MM.1S (cell line): ENCODE data around the gene ZNF135.

Experiments used
- DNase-seq: peaks from one replicate; pipeline ENCODE4 v3.0.0-alpha.2; 2015
- H2AFZ ChIP-seq: fragments of 300-600 bp; sonication (generic); 2 replicates; pipeline ENCODE4 v1.6.0; 2016; ENCODE audit warnings: antibody characterized with exemption, low read length
- H3F3A ChIP-seq: fragments of 300-600 bp; sonication (generic); 2 replicates; pipeline ENCODE4 v1.6.1; 2016; ENCODE audit warnings: mild to moderate bottlenecking, antibody characterized with exemption, low read length, moderate library complexity, mixed read lengths; ENCODE audit not compliant: insufficient read depth
- H3K27ac ChIP-seq: fragments of 300-600 bp; sonication (generic); 2 replicates; pipeline ENCODE4 v1.5.1; 2016; ENCODE audit warnings: mild to moderate bottlenecking, low read length
- H3K27me3 ChIP-seq: fragments of 300-600 bp; sonication (generic); replicated peaks from 2 replicates; pipeline ENCODE4 v1.6.0; 2016; ENCODE audit warnings: low read length; ENCODE audit not compliant: insufficient read depth
- H3K36me3 ChIP-seq: fragments of 300-600 bp; sonication (generic); replicated peaks from 2 replicates; pipeline ENCODE4 v1.6.1; 2016; ENCODE audit warnings: mild to moderate bottlenecking, low read length, mixed read lengths; ENCODE audit not compliant: insufficient read depth
- H3K4me1 ChIP-seq: fragments of 300-600 bp; sonication (generic); 2 replicates; pipeline ENCODE4 v1.6.1; 2016; ENCODE audit warnings: low read length, mixed read lengths
- H3K4me2 ChIP-seq: fragments of 300-600 bp; sonication (generic); 2 replicates; pipeline ENCODE4 v1.6.0; 2016; ENCODE audit warnings: low read depth, low read length
- H3K4me3 ChIP-seq: fragments of 300-600 bp; sonication (generic); 2 replicates; pipeline ENCODE4 v1.5.1; 2016; ENCODE audit warnings: low read length, mixed read lengths
- H3K79me2 ChIP-seq: fragments of 300-600 bp; sonication (generic); 2 replicates; pipeline ENCODE4 v1.6.1; 2016; ENCODE audit warnings: mixed run types, low read length, mixed read lengths
- H3K9ac ChIP-seq: fragments of 300-600 bp; sonication (generic); 2 replicates; pipeline ENCODE4 v1.6.1; 2016; ENCODE audit warnings: low read length, mixed read lengths
- H3K9me2 ChIP-seq: fragments of 300-600 bp; sonication (generic); replicated peaks from 2 replicates; pipeline ENCODE4 v1.6.1; 2016; ENCODE audit warnings: mild to moderate bottlenecking, low read length, mixed read lengths; ENCODE audit not compliant: insufficient read depth
- H3K9me3 ChIP-seq: fragments of 300-600 bp; sonication (generic); replicated peaks from 2 replicates; pipeline ENCODE4 v1.6.1; 2016; ENCODE audit warnings: mild to moderate bottlenecking, low read length, mixed read lengths; ENCODE audit not compliant: insufficient read depth
- H4K20me1 ChIP-seq: fragments of 300-600 bp; sonication (generic); 2 replicates; pipeline ENCODE4 v1.6.1; 2016; ENCODE audit warnings: mild to moderate bottlenecking, low read length, moderate library complexity, mixed read lengths; ENCODE audit not compliant: insufficient read depth
- EZH2 ChIP-seq: fragments of 300-600 bp; sonication (generic); optimal IDR thresholded peaks from 2 replicates; pipeline ENCODE3; 2017; ENCODE audit warnings: low read depth, mild to moderate bottlenecking, antibody characterized with exemption, low read length, mixed read lengths
- EZH2phosphoT487 ChIP-seq: fragments of 300-600 bp; sonication (generic); IDR thresholded peaks from 2 replicates; pipeline ENCODE4 v1.6.1; 2018; ENCODE audit warnings: antibody characterized with exemption, low read length
- TF ChIP-seq, protein P1 (sequence below): fragments of 300-600 bp; sonication (generic); IDR thresholded peaks from 2 replicates; pipeline ENCODE4 v1.5.1; 2016; ENCODE audit warnings: antibody characterized with exemption, low read length, mixed read lengths

Gene ZNF135

GRCh38 chr19:58054901-58055874 is 3.9 kb upstream of the ZNF135 start:
- H4K20me1 ChIP-seq = no peaks in the 10 kb centered on the region
- DNase-seq = no peak
- no peak overlapping the region for H3K4me2 ChIP-seq
- H2AFZ ChIP-seq = no peak overlapping the region
- no peak overlapping the region for H3K9ac ChIP-seq
- no peaks in the 10 kb centered on the region for H3K79me2 ChIP-seq
- H3K4me1 ChIP-seq = no peaks in the 10 kb centered on the region
- H3K36me3 ChIP-seq = no peaks in the 10 kb centered on the region
- H3F3A ChIP-seq = no peaks in the 10 kb centered on the region
- TF ChIP-seq EZH2 (no peak), EZH2phosphoT487 (no peak)
- TF ChIP-seq, protein P1, sequence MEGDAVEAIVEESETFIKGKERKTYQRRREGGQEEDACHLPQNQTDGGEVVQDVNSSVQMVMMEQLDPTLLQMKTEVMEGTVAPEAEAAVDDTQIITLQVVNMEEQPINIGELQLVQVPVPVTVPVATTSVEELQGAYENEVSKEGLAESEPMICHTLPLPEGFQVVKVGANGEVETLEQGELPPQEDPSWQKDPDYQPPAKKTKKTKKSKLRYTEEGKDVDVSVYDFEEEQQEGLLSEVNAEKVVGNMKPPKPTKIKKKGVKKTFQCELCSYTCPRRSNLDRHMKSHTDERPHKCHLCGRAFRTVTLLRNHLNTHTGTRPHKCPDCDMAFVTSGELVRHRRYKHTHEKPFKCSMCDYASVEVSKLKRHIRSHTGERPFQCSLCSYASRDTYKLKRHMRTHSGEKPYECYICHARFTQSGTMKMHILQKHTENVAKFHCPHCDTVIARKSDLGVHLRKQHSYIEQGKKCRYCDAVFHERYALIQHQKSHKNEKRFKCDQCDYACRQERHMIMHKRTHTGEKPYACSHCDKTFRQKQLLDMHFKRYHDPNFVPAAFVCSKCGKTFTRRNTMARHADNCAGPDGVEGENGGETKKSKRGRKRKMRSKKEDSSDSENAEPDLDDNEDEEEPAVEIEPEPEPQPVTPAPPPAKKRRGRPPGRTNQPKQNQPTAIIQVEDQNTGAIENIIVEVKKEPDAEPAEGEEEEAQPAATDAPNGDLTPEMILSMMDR = no peak
- H3K9me2 ChIP-seq = no peaks in the 10 kb centered on the region
- H3K9me3 ChIP-seq = no peaks in the 10 kb centered on the region
- H3K27me3 ChIP-seq = no peaks in the 10 kb centered on the region
- no peak overlapping the region for H3K27ac ChIP-seq
- no peak overlapping the region for H3K4me3 ChIP-seq

GRCh38 chr19:58056261-58056660 is 2.8 kb upstream of the ZNF135 start:
- no peaks in the 10 kb centered on the region for H3F3A ChIP-seq
- H3K9me3 ChIP-seq = no peaks in the 10 kb centered on the region
- no peak overlapping the region for H3K4me2 ChIP-seq

GRCh38 chr19:58056861-58057260 is 2.2 kb upstream of the ZNF135 start:
- no peak overlapping the region for H3K9ac ChIP-seq
- TF ChIP-seq EZH2 = no peak
- TF ChIP-seq, protein P1 = no peak
- TF ChIP-seq EZH2phosphoT487 = no peak
- no peak overlapping the region for H3K4me2 ChIP-seq
- no peaks in the 10 kb centered on the region for H3K4me1 ChIP-seq
- H4K20me1 ChIP-seq = no peaks in the 10 kb centered on the region
- no peaks in the 10 kb centered on the region for H3K9me3 ChIP-seq
- DNase-seq = no peak
- H2AFZ ChIP-seq = no peak overlapping the region
- H3K9me2 ChIP-seq = no peaks in the 10 kb centered on the region
- H3K27me3 ChIP-seq = no peaks in the 10 kb centered on the region
- no peak overlapping the region for H3K27ac ChIP-seq
- H3K36me3 ChIP-seq = no peaks in the 10 kb centered on the region
- no peak overlapping the region for H3K4me3 ChIP-seq
- H3K79me2 ChIP-seq = no peaks in the 10 kb centered on the region
- no peaks in the 10 kb centered on the region for H3F3A ChIP-seq

More at GRCh38 chr19:58056261-58056660, 2.8 kb upstream of the ZNF135 start:
- no peaks in the 10 kb centered on the region for H3K36me3 ChIP-seq
- no peak overlapping the region for H3K27ac ChIP-seq
- H3K27me3 ChIP-seq = no peaks in the 10 kb centered on the region
- H3K4me1 ChIP-seq = no peaks in the 10 kb centered on the region
- no peaks in the 10 kb centered on the region for H3K9me2 ChIP-seq
- no peak overlapping the region for H2AFZ ChIP-seq
- no peaks in the 10 kb centered on the region for H3K79me2 ChIP-seq
- TF ChIP-seq, protein P1 = no peak
- TF ChIP-seq EZH2phosphoT487 (no peak), EZH2 (no peak)
- no peak overlapping the region for H3K4me3 ChIP-seq
- DNase-seq = no peak
- no peaks in the 10 kb centered on the region for H4K20me1 ChIP-seq
- H3K9ac ChIP-seq = no peak overlapping the region
